Measurements from ENCODE around the gene STAB2.

The STAB2 gene

GRCh38 chr12:103566398-103566797, 20.7 kb upstream of the STAB2 start:
- Mint-ChIP-seq H3K27me3 (peaks cover 68% of the 10 kb centered on the region), H3K27ac (no peak overlapping the region), H3K9me3 (peaks cover 21% of the 10 kb centered on the region), H3K4me1 (ENCODE audit: low read depth) (no peaks in the 10 kb centered on the region), H3K36me3 (ENCODE audit: low read depth) (no peaks in the 10 kb centered on the region), H3K4me3 (no peak overlapping the region)

DNA sequence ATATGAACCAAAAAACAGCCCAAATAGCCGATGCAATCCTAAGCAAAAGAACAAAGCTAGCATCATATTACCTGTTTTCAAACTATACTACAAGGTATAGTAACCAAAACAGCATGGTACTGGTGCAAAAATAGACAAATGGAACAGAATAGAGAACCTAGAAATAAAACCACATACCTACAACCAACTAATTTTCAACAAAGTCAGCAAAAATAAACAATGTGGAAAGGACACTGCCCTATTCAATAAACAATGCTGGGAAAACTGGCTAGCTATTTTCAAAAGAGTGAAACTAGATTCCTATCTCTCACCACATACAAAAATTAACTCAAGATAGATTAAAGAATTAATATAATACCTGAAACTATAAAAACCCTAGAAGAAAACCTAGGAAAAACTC, 17.8 kb upstream of the STAB2 start:
- peaks cover 21% of the 10 kb centered on the region for H3K9me3 Mint-ChIP-seq
- H3K27me3 Mint-ChIP-seq = peaks cover 69% of the 10 kb centered on the region
- no peak overlapping the region for H3K4me3 Mint-ChIP-seq
- no peak overlapping the region for H3K27ac Mint-ChIP-seq
- no peaks in the 10 kb centered on the region for H3K36me3 Mint-ChIP-seq (ENCODE audit: low read depth)
- no peaks in the 10 kb centered on the region for H3K4me1 Mint-ChIP-seq (ENCODE audit: low read depth)

DNA sequence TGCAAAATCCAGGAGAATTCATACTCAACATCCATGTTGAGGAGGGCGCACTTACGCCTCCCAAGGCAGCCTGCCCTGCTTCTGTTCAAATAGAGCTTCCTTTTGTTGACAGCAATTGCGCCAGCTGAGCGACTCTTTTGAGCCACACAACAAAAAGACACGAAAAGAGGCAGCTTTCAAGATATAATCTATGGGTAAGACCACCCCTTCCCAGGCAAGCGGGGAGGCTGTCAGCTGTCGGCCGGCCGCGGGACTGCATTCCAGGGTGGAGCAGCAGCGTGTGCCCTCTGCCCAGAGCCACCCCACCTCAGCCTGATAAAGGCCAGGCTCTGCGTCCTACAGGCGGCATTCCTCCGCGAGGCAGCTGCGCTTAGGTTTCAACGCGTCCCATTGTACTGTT, 15.8 kb upstream of the STAB2 start:
- H3K4me1 Mint-ChIP-seq (ENCODE audit: low read depth) = no peaks in the 10 kb centered on the region
- peaks cover 12% of the 10 kb centered on the region for H3K9me3 Mint-ChIP-seq
- no peak overlapping the region for H3K4me3 Mint-ChIP-seq
- no peak overlapping the region for H3K27ac Mint-ChIP-seq
- peaks cover 81% of the 10 kb centered on the region for H3K27me3 Mint-ChIP-seq
- H3K36me3 Mint-ChIP-seq (ENCODE audit: low read depth) = no peaks in the 10 kb centered on the region

DNA sequence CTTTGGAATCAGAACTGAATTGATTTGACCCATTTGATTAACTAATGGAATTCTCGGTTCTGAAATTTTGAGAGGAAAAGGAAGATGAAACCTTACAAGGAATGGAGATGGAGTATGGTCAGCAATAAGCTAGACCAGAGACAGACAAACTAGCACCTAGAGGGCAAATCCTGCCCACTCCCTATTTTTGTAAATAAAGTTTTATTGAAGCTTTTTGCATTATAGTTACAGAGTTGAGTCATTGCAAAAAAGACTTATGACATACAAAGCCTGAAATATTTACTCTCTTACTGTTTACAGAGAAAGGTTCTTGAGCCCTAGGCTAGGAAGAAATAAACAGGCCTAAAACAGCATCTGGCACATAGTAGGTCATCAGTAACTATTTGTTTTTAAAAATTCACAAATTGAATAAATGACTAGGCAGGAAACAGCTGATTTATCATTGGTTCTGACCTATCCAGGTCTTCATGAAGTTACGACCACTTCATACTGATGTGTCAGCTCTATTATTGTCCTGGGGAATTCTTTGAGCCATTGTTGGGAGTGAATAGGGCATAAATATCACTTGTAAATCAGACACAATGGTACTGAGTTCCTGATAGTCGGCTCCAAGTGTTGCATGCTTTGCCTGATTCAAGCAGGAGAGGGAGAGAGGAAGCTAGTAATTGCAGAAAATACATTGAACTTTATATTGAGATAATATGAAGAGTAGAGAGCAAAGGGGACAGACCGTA, 14.6 kb upstream of the STAB2 start:
- Mint-ChIP-seq H3K36me3 (ENCODE audit: low read depth) (no peaks in the 10 kb centered on the region), H3K4me1 (ENCODE audit: low read depth) (no peaks in the 10 kb centered on the region), H3K9me3 (peaks cover 3% of the 10 kb centered on the region), H3K27ac (no peak overlapping the region), H3K27me3 (peaks cover 83% of the 10 kb centered on the region), H3K4me3 (no peak overlapping the region)

DNA sequence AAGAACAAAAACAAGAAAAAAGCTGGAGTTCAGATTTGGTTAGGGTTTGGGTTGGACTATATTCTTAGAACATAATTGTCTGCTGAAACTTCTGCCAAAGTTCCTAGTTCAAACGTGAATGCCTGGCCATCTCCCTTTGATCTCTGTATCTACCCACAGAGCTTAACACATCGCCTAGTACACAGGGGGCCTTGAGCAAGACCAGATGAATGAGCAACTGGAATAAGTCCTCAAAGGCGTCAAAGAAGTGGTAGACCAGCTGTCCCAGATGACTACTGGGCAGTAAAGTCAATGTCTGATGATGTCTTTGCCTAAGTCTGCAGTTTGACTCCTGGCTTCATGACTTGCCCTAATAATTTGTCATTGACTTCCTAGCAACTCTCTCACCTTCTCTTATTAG, 13.9 kb upstream of the STAB2 start:
- no peaks in the 10 kb centered on the region for H3K36me3 Mint-ChIP-seq (ENCODE audit: low read depth)
- H3K4me1 Mint-ChIP-seq (ENCODE audit: low read depth) = no peaks in the 10 kb centered on the region
- peaks cover 76% of the 10 kb centered on the region for H3K27me3 Mint-ChIP-seq
- H3K4me3 Mint-ChIP-seq = no peak overlapping the region
- no peaks in the 10 kb centered on the region for H3K9me3 Mint-ChIP-seq
- no peak overlapping the region for H3K27ac Mint-ChIP-seq

DNA sequence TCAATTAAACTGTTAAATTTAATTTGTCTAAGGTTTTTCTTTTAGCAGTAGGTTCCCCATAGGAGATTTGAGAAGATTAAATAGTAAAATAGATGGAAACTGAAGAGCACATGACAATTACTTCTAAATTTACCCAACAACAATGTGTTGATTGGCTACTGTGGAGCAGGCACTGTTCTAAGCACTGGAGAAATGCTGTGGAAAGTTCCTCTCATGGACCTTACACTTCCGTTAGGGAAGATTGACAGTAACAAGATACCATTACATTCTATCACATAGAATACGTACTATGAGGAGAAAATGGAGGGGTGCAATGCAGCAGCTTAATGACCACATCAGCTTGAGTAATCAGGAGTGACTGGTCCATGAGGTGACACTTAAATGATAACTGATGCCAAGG, 8.1 kb upstream of the STAB2 start:
- Mint-ChIP-seq H3K4me3 (no peak overlapping the region), H3K27ac (no peak overlapping the region), H3K4me1 (ENCODE audit: low read depth) (no peaks in the 10 kb centered on the region), H3K36me3 (ENCODE audit: low read depth) (no peaks in the 10 kb centered on the region), H3K27me3 (peaks cover 51% of the 10 kb centered on the region), H3K9me3 (no peaks in the 10 kb centered on the region)

- Mint-ChIP-seq H3K4me3 (no peak overlapping the region), H3K36me3 (ENCODE audit: low read depth) (no peaks in the 10 kb centered on the region), H3K9me3 (no peaks in the 10 kb centered on the region), H3K4me1 (ENCODE audit: low read depth) (no peaks in the 10 kb centered on the region), H3K27ac (no peak overlapping the region), H3K27me3 (peaks cover 47% of the 10 kb centered on the region)
Measured at GRCh38 chr12:103580026-103580425, 7.0 kb upstream of the STAB2 start.

DNA sequence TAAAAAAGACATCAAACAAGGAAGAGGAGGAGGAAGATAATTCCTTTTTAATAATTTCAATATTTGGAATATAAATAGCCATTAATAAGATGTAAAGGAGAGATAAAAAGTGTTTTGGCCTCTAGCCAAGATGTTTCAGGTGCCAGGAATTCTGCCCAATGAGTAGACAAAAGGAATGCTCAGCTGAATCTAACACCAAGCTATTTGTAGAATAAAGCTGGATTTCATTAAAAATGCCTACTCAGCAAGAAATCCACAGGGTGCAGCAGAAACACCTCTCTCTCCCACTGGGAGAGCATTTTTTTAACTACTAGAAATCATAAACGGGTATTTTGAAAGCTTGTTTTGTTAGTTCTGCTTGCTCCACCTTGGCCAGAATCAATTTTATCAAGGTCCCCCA, 4.1 kb upstream of the STAB2 start:
- no peak overlapping the region for H3K4me3 Mint-ChIP-seq
- H3K27me3 Mint-ChIP-seq = peaks cover 31% of the 10 kb centered on the region
- no peaks in the 10 kb centered on the region for H3K36me3 Mint-ChIP-seq (ENCODE audit: low read depth)
- no peaks in the 10 kb centered on the region for H3K9me3 Mint-ChIP-seq
- H3K4me1 Mint-ChIP-seq (ENCODE audit: low read depth) = no peaks in the 10 kb centered on the region
- H3K27ac Mint-ChIP-seq = no peak overlapping the region

GRCh38 chr12:103586132-103586531, 941 bp upstream of the STAB2 start:
- Mint-ChIP-seq H3K4me1 (ENCODE audit: low read depth) (no peaks in the 10 kb centered on the region), H3K36me3 (ENCODE audit: low read depth) (no peaks in the 10 kb centered on the region), H3K27ac (no peak overlapping the region), H3K27me3 (peaks cover 12% of the 10 kb centered on the region), H3K4me3 (no peak overlapping the region), H3K9me3 (no peaks in the 10 kb centered on the region)

DNA sequence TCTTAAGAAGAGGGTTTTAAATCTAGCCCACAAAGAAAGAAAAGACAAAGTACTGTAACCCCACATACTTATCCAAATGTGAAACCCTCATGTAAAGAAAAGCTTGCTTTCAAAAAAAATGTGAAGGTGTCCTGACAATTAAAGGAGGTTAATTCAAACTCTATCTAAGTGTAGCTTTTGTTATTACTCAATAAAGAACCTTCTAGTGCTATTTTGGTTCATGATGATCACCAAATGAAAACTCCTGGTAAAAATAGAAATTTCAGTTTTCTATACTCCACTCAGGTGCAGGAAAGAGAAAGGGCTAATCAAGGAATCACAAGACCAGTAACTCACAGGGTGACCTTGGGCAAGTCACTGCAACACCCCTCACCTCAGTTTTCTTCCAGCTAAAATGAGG, 1.6 kb downstream of the STAB2 start:
- Mint-ChIP-seq H3K27me3 (peaks cover 16% of the 10 kb centered on the region), H3K27ac (no peak overlapping the region), H3K9me3 (no peaks in the 10 kb centered on the region), H3K36me3 (ENCODE audit: low read depth) (no peaks in the 10 kb centered on the region), H3K4me3 (no peak overlapping the region), H3K4me1 (ENCODE audit: low read depth) (no peaks in the 10 kb centered on the region)

- Mint-ChIP-seq H3K4me1 (ENCODE audit: low read depth) (no peaks in the 10 kb centered on the region), H3K36me3 (ENCODE audit: low read depth) (no peaks in the 10 kb centered on the region), H3K27me3 (peaks cover 10% of the 10 kb centered on the region), H3K9me3 (no peaks in the 10 kb centered on the region), H3K4me3 (no peak overlapping the region), H3K27ac (no peak overlapping the region)
Measured at GRCh38 chr12:103589517-103589916, 2.4 kb downstream of the STAB2 start.

- Mint-ChIP-seq H3K4me1 (ENCODE audit: low read depth) (no peaks in the 10 kb centered on the region), H3K27ac (no peak overlapping the region), H3K9me3 (no peaks in the 10 kb centered on the region), H3K36me3 (ENCODE audit: low read depth) (no peaks in the 10 kb centered on the region), H3K27me3 (peaks cover 9% of the 10 kb centered on the region), H3K4me3 (no peak overlapping the region)
Measured at GRCh38 chr12:103590271-103590670, 3.2 kb downstream of the STAB2 start.

- Mint-ChIP-seq H3K27ac (no peak overlapping the region), H3K27me3 (peaks cover 13% of the 10 kb centered on the region), H3K4me1 (ENCODE audit: low read depth) (no peaks in the 10 kb centered on the region), H3K36me3 (ENCODE audit: low read depth) (no peaks in the 10 kb centered on the region), H3K4me3 (no peak overlapping the region), H3K9me3 (no peaks in the 10 kb centered on the region)
Measured at GRCh38 chr12:103596981-103597380, 9.9 kb downstream of the STAB2 start.

DNA sequence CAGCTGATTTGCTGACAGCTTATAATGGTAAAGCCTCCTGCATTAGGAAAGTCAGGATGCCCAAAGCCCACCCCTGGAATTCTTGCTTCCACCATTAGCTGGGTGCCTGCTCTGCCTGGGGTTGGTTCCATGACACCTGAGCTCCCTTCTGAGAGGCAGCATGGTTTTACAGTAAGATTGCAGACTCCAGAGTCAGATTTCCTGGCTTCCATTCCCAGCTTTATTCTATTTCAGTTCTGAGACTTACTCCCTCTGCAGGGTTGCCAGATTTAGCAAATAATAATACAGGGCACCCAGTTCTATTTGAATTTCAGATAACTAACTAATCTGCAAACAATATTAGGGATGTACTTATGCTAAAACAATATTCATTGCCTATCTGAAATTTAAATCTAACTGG, 12.2 kb downstream of the STAB2 start:
- peaks cover 3% of the 10 kb centered on the region for H3K27me3 Mint-ChIP-seq

DNA sequence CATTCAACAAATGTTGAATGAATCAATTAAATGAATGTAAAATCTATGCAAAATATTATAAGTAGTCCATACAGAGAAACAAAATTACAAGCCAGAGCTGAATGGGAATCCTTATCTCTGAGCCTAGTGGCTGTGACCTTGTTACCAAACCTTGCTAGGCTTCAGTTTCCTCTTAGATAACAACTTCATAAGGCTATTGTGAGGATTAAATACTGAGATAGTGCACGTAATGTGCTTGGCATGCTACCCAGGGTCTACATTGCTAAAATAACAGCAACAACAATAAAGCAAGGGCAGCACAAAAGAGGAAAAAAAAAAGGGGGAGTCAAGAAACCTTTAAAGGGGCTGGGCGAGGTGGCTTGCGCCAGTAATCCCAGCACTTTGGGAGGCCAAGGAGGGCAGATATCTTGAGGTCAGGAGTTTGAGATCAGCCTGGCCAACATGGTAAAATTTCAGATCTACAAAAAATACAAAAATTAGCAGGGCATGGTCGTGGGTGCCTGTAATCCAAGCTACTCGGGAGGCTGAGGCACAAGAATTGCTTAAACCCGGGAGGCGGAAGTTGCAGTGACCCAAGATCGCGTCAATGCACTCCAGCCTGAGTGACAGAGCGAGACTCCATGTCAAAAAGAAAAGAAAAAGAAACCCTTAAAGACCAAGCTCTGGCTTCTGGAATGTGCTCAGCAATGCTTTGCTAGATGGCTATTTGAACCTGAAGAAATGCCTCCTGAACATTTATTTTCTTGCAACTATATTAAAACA, 14.1 kb downstream of the STAB2 start:
- Mint-ChIP-seq H3K36me3 (ENCODE audit: low read depth) (no peaks in the 10 kb centered on the region), H3K4me3 (no peak overlapping the region), H3K4me1 (ENCODE audit: low read depth) (no peaks in the 10 kb centered on the region), H3K27ac (no peak overlapping the region), H3K27me3 (peaks cover 3% of the 10 kb centered on the region), H3K9me3 (no peaks in the 10 kb centered on the region)

More for the DNA sequence above, 12.2 kb downstream of the STAB2 start:
- Mint-ChIP-seq H3K4me3 (no peak overlapping the region), H3K36me3 (ENCODE audit: low read depth) (no peaks in the 10 kb centered on the region), H3K27ac (no peak overlapping the region), H3K4me1 (ENCODE audit: low read depth) (no peaks in the 10 kb centered on the region), H3K9me3 (no peaks in the 10 kb centered on the region)

GRCh38 chr12:103620395-103620794, 33.3 kb downstream of the STAB2 start:
- H3K4me1 Mint-ChIP-seq (ENCODE audit: low read depth) = no peaks in the 10 kb centered on the region
- peaks cover 4% of the 10 kb centered on the region for H3K27me3 Mint-ChIP-seq
- no peak overlapping the region for H3K4me3 Mint-ChIP-seq
- H3K36me3 Mint-ChIP-seq (ENCODE audit: low read depth) = no peaks in the 10 kb centered on the region
- no peaks in the 10 kb centered on the region for H3K9me3 Mint-ChIP-seq
- no peak overlapping the region for H3K27ac Mint-ChIP-seq

All from stimulated activated naive CD8-positive, alpha-beta T cell treated with anti-CD3 and anti-CD28 coated beads, Interleukin-15, Interleukin-2, amounts not matched to agents 100 ng/mL and 50 ng/mL, for 24 hours (primary cell).